PC-3 (cell line): Measurements from ENCODE around the gene PGBD5. TPM values are rescaled to one million over a fixed set of nuclear protein-coding genes. Genes with fewer than 3 reads are reported as not detected.

Source experiments
- ATAC-seq: fragments of 200-7000 bp; cut with Tn5 transposase; 2 replicates; pipeline ENCODE4 v1.9.1; 2020; ENCODE audit warnings: mild to moderate bottlenecking, moderate library complexity
- BruUV-seq: library from RNA; stranded (reverse); fragments of 400-500 nt; replicated peaks from 2 replicates; lab custom pipeline; 2021; lab: Mats Ljungman, UMichigan
- CTCF ChIA-PET: fragments of 300-600 bp; sonication (Branson Sonifier 250); formaldehyde crosslinking; loops from one replicate; lab custom pipeline; 2022; ENCODE audit warnings: antibody characterized with exemption; lab: Charles Lee
- POLR2A ChIA-PET: fragments of 300-600 bp; sonication (Branson Sonifier 250); formaldehyde crosslinking; loops from one replicate; lab custom pipeline; 2022; ENCODE audit warnings: antibody characterized with exemption; ENCODE audit not compliant: unreplicated experiment; lab: Charles Lee
- DNase-seq: peaks from one replicate; pipeline ENCODE4 v3.0.0-alpha.2; 2015
- H2AFZ ChIP-seq: fragments of 300-600 bp; sonication (generic); 2 replicates; pipeline ENCODE4 v1.6.0; 2016; ENCODE audit warnings: antibody characterized with exemption, low read length
- H3F3A ChIP-seq: fragments of 300-600 bp; sonication (generic); one replicate; pipeline ENCODE4 v1.6.0; 2017; ENCODE audit warnings: antibody characterized with exemption, low read length, control low read depth, mild to moderate bottlenecking; ENCODE audit not compliant: unreplicated experiment
- H3K27ac ChIP-seq: fragments of 300-600 bp; sonication (generic); 2 replicates; pipeline ENCODE4 v1.5.1; 2016; ENCODE audit warnings: mild to moderate bottlenecking, low read length
- H3K27me3 ChIP-seq: fragments of 300-600 bp; sonication (generic); 2 replicates; pipeline ENCODE4 v1.6.1; 2016; ENCODE audit warnings: low read length, mixed read lengths
- H3K36me3 ChIP-seq: fragments of 300-600 bp; sonication (generic); 2 replicates; pipeline ENCODE4 v1.6.1; 2016; ENCODE audit warnings: low read depth, mixed run types, low read length, mixed read lengths
- H3K4me1 ChIP-seq: fragments of 300-600 bp; sonication (generic); 2 replicates; pipeline ENCODE4 v1.5.1; 2016; ENCODE audit warnings: low read length; ENCODE audit not compliant: insufficient read depth
- H3K4me2 ChIP-seq: fragments of 300-600 bp; sonication (generic); 2 replicates; pipeline ENCODE4 v1.6.0; 2016; ENCODE audit warnings: low read length
- H3K4me3 ChIP-seq: fragments of 300-600 bp; sonication (generic); 2 replicates; pipeline ENCODE4 v1.5.1; 2016; ENCODE audit warnings: mild to moderate bottlenecking, low read length, mixed read lengths
- H3K79me2 ChIP-seq: fragments of 300-600 bp; sonication (generic); 2 replicates; pipeline ENCODE4 v1.6.1; 2017; ENCODE audit warnings: low read length, mixed read lengths
- H3K9ac ChIP-seq: fragments of 300-600 bp; sonication (generic); 2 replicates; pipeline ENCODE4 v1.6.0; 2016; ENCODE audit warnings: mild to moderate bottlenecking, low read length
- H3K9me2 ChIP-seq: fragments of 300-600 bp; sonication (generic); replicated peaks from 2 replicates; pipeline ENCODE4 v1.6.1; 2016; ENCODE audit warnings: mixed run types, low read length, mixed read lengths
- H3K9me3 ChIP-seq: fragments of 300-600 bp; sonication (generic); 2 replicates; pipeline ENCODE4 v1.6.1; 2016; ENCODE audit warnings: low read length, mixed read lengths
- H4K20me1 ChIP-seq: fragments of 300-600 bp; sonication (generic); 2 replicates; pipeline ENCODE4 v1.6.1; 2016; ENCODE audit warnings: low read length, mixed read lengths
- CTCF ChIP-seq: fragments of 300-600 bp; sonication (generic); conservative IDR thresholded peaks from 2 replicates; pipeline ENCODE4 v1.5.1; 2017; ENCODE audit warnings: antibody characterized with exemption, low read depth, mild to moderate bottlenecking, low read length
- EZH2 ChIP-seq: fragments of 300-600 bp; sonication (generic); IDR thresholded peaks from one replicate; pipeline ENCODE4 v1.6.1; 2017; ENCODE audit warnings: antibody characterized with exemption, mild to moderate bottlenecking, low read length; ENCODE audit not compliant: unreplicated experiment
- EZH2phosphoT487 ChIP-seq: fragments of 300-600 bp; sonication (generic); IDR thresholded peaks from 2 replicates; pipeline ENCODE4 v1.6.1; 2018; ENCODE audit warnings: mild to moderate bottlenecking, antibody characterized with exemption, low read length, borderline replicate concordance
- intact Hi-C: fragments of 100-400 bp; cut with micrococcal nuclease; formaldehyde crosslinking; loops from 2 replicates; pipeline ENCODE4 v1.9.0; 2023
- total RNA-seq: library from RNA; depleted of rRNA; stranded (reverse); fragments of >200 nt; gene quantifications from 2 replicates; pipeline ENCODE4 v1.2.3, GENCODE V29; 2014

Gene PGBD5
- total RNA-seq, 1 experiment from 2014 or later = under 0.01 TPM

- Histone ChIP-seq H2AFZ (no peak overlapping the region), H3K36me3 (no peaks in the 10 kb centered on the region), H3K27ac (no peak overlapping the region), H3K79me2 (no peaks in the 10 kb centered on the region), H3K4me3 (no peak overlapping the region), H3K27me3 (peaks cover 84% of the 10 kb centered on the region), H3K9me2 (no peaks in the 10 kb centered on the region), H3K4me2 (no peak overlapping the region), H3K9ac (no peak overlapping the region), H4K20me1 (no peaks in the 10 kb centered on the region), H3K4me1 (no peaks in the 10 kb centered on the region), H3F3A (no peaks in the 10 kb centered on the region), H3K9me3 (no peaks in the 10 kb centered on the region)
- TF ChIP-seq EZH2 (no peak), CTCF (no peak), EZH2phosphoT487 (no peak)
- ATAC-seq = no peak
- POLR2A ChIA-PET = no interaction called here
- intact Hi-C loops = no loop called here
- no peak for DNase-seq
- no TSS peak for BruUV-seq
- CTCF ChIA-PET = no interaction called here
These were observed 1.8 kb upstream of the PGBD5 start for GRCh38 chr1:230427981-230428380.

- ChIA-PET POLR2A (no interaction called here), CTCF (no interaction called here)
- Histone ChIP-seq H3F3A (no peaks in the 10 kb centered on the region), H3K9me3 (no peaks in the 10 kb centered on the region), H3K36me3 (no peaks in the 10 kb centered on the region), H2AFZ (no peak overlapping the region), H3K79me2 (no peaks in the 10 kb centered on the region), H4K20me1 (no peaks in the 10 kb centered on the region), H3K27me3 (peaks cover 86% of the 10 kb centered on the region), H3K4me2 (no peak overlapping the region), H3K4me1 (no peaks in the 10 kb centered on the region), H3K4me3 (no peak overlapping the region), H3K27ac (no peak overlapping the region), H3K9me2 (no peaks in the 10 kb centered on the region), H3K9ac (no peak overlapping the region)
- ATAC-seq (no peak), DNase-seq (no peak)
- intact Hi-C loops = no loop called here
- no TSS peak for BruUV-seq
- TF ChIP-seq EZH2phosphoT487 (no peak), CTCF (no peak), EZH2 (no peak)
These were observed 1.2 kb upstream of the PGBD5 start for GRCh38 chr1:230427094-230427876.
